HepG2 (cell line): Measurements from ENCODE around the gene MND1. TPM values are rescaled to one million over a fixed set of nuclear protein-coding genes. Genes with fewer than 3 reads are reported as not detected.

ENCODE experiments used
- E2F5 ChIP-seq: sonication (generic); formaldehyde crosslinking; conservative IDR thresholded peaks from 2 replicates; pipeline ENCODE4 v1.4.0; 2020; ENCODE audit warnings: missing genetic modification reagents
- GABPA ChIP-seq, 2 experiments: IDR thresholded peaks; 2 replicates each; pipeline ENCODE4 v1.6.1; 2011 to 2016; ENCODE audit warnings: low read depth in 2 of 2, low read length in 1 of 2, missing biosample characterization in 1 of 2, missing genetic modification characterization in 1 of 2
- GABPB1 ChIP-seq: IDR thresholded peaks from 2 replicates; pipeline ENCODE4 v1.6.1; 2016; ENCODE audit warnings: mild to moderate bottlenecking, missing genetic modification reagents, moderate library complexity, missing compliant biosample characterization
- GATAD2A ChIP-seq: IDR thresholded peaks from 2 replicates; pipeline ENCODE4 v1.6.1; 2016
- HNRNPUL1 ChIP-seq: fragments of 200-400 bp; formaldehyde crosslinking; IDR thresholded peaks from 2 replicates; pipeline ENCODE4 v1.6.1; 2017; ENCODE audit warnings: low read depth, mild to moderate bottlenecking, low read length, moderate library complexity
- MED13 ChIP-seq: sonication (generic); formaldehyde crosslinking; IDR thresholded peaks from 2 replicates; pipeline ENCODE4 v1.5.0; 2020; ENCODE audit warnings: missing genetic modification reagents
- MXD3 ChIP-seq: IDR thresholded peaks from 2 replicates; pipeline ENCODE4 v1.6.1; 2016; ENCODE audit warnings: mild to moderate bottlenecking, missing biosample characterization, missing genetic modification reagents
- NR0B2 ChIP-seq: sonication (generic); formaldehyde crosslinking; IDR thresholded peaks from 2 replicates; pipeline ENCODE4 v1.4.0; 2020; ENCODE audit warnings: mild to moderate bottlenecking, missing genetic modification reagents
- PHF8 ChIP-seq: sonication (generic); formaldehyde crosslinking; IDR thresholded peaks from 2 replicates; pipeline ENCODE4 v1.5.0; 2020; ENCODE audit warnings: missing genetic modification reagents
- RFXAP ChIP-seq: sonication (generic); formaldehyde crosslinking; IDR thresholded peaks from 2 replicates; pipeline ENCODE4 v1.4.0; 2020; ENCODE audit warnings: missing genetic modification reagents, borderline replicate concordance
- SRY ChIP-seq: sonication (generic); formaldehyde crosslinking; IDR thresholded peaks from 2 replicates; pipeline ENCODE4 v1.8.0; 2022; ENCODE audit warnings: mild to moderate bottlenecking, missing genetic modification reagents
- THRA ChIP-seq: sonication (generic); formaldehyde crosslinking; IDR thresholded peaks from 2 replicates; pipeline ENCODE4 v1.4.0; 2020; ENCODE audit warnings: missing genetic modification reagents, borderline replicate concordance
- ZBTB20 ChIP-seq: sonication (generic); formaldehyde crosslinking; IDR thresholded peaks from 2 replicates; pipeline ENCODE4 v1.8.1; 2023; ENCODE audit warnings: missing genetic modification reagents, low read depth, mild to moderate bottlenecking, borderline replicate concordance
- ZBTB42 ChIP-seq: sonication (generic); formaldehyde crosslinking; IDR thresholded peaks from 2 replicates; pipeline ENCODE4 v1.5.0; 2020; ENCODE audit warnings: mild to moderate bottlenecking, missing genetic modification reagents
- ZFY ChIP-seq: sonication (generic); formaldehyde crosslinking; IDR thresholded peaks from 2 replicates; pipeline ENCODE4 v1.4.0; 2020; ENCODE audit warnings: missing genetic modification reagents
- ZFYVE20 ChIP-seq: sonication (generic); formaldehyde crosslinking; IDR thresholded peaks from 2 replicates; pipeline ENCODE4 v1.8.0; 2023; ENCODE audit warnings: low read depth, mild to moderate bottlenecking, moderate library complexity, missing genetic modification reagents, borderline replicate concordance
- ZNF20 ChIP-seq: sonication (generic); formaldehyde crosslinking; IDR thresholded peaks from 2 replicates; pipeline ENCODE4 v1.4.0; 2020; ENCODE audit warnings: mild to moderate bottlenecking, moderate library complexity, missing genetic modification reagents
- ZNF230 ChIP-seq: sonication (generic); formaldehyde crosslinking; IDR thresholded peaks from 2 replicates; pipeline ENCODE4 v1.4.0; 2020; ENCODE audit warnings: mild to moderate bottlenecking, missing genetic modification reagents
- ZNF446 ChIP-seq: sonication (generic); formaldehyde crosslinking; IDR thresholded peaks from 2 replicates; pipeline ENCODE4 v1.5.0; 2020; ENCODE audit warnings: mild to moderate bottlenecking, missing genetic modification reagents
- ZNF724P ChIP-seq: sonication (generic); formaldehyde crosslinking; IDR thresholded peaks from 2 replicates; pipeline ENCODE4 v1.8.0; 2022; ENCODE audit warnings: missing genetic modification reagents, borderline replicate concordance
- polyA plus RNA-seq, 8 experiments: library from polyadenylated mRNA; depleted of rRNA in 3 of 8; stranded (reverse) in 7 of 8; unstranded in 1 of 8; fragments of >200 nt; fragmentation: Illumina TruSeq in 4 of 8; extraction: Trizol in 4 of 8; gene quantifications; 2 replicates each; pipeline versions ENCODE4 v1.2.1 to v1.2.3, GENCODE V29; 2011 to 2016; ENCODE audit warnings: low read depth in 4 of 8, missing spikeins in 1 of 8, mixed read lengths in 1 of 8; ENCODE audit not compliant: insufficient read depth in 1 of 8
- total RNA-seq, 5 experiments: library from RNA; depleted of rRNA; stranded (reverse); fragments of >200 nt; fragmentation: Illumina TruSeq; extraction: Trizol; gene quantifications; 2 replicates each; pipeline ENCODE4 v1.2.3, GENCODE V29; 2016; ENCODE audit warnings: low read depth in 1 of 5
- TF ChIP-seq, protein P1 (sequence below): sonication (generic); formaldehyde crosslinking; IDR thresholded peaks from 2 replicates; pipeline ENCODE4 v1.5.1; 2020; ENCODE audit warnings: missing genetic modification reagents, mild to moderate bottlenecking, borderline replicate concordance
- TF ChIP-seq, protein P2 (sequence below): sonication (generic); formaldehyde crosslinking; IDR thresholded peaks from 2 replicates; pipeline ENCODE4 v1.4.0; 2020; ENCODE audit warnings: missing genetic modification reagents, borderline replicate concordance

Gene MND1
- total and polyA plus RNA-seq, 2 of the 13 experiments (the other 11 are each of a cell fraction or from before 2014, with no cell fraction given) = 4.8 to 30.7 TPM

DNA sequence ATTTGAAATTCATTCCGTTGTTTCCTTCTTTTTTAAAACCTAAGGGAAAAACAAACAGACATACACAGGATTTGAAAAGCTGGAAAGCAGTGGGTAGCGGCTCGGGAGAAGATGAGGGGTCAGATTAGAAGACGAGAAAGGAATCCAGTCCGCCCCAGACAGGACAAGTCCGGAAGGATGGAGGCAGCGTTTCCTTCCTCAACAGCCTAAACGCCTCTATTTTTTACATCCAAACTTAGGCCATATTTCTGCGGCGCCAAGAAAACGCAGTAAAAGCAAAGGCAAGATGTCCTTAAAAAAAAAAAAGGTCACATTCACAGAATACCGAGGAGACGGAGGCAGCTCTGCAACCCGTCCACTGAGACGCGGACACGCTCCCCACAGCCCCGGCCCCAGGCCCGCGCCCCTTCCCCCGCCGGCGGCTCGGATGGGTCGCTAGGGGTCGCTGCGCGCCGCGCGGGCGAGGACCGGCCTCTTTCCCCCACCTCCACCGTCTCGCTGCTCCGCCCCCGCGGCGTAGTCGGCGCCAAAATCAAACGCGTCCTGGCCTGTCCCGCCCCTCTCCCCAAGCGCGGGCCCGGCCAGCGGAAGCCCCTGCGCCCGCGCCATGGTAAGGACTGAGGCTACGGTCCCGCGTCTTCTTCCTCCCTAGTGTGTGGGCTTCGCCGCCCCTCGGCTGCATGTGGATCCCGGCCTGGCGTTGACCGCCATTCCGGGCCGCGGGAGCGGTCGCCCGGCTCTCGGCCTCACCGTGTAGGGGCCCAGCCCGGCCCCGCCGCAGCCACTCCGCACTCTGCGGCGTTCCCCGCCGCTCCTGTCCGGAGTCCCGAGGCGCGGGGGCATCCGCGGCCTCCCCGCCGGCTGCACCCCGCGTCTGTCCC lies at the start of gene MND1 (continued):
- TF ChIP-seq RFXAP (CRISPR knock-in tag) (peak; percentile 88; the same call in 1 of the 2 replicates), GATAD2A (CRISPR knock-in tag) (no peak), ZNF230 (CRISPR knock-in tag) (peak; percentile 91), ZNF446 (CRISPR knock-in tag) (peak; percentile 83; the same call in 1 of the 2 replicates), ZBTB20 (0 out of 2 replicates have a peak, but pooled peaks have one; percentile 28), MXD3 (CRISPR knock-in tag) (peak; percentile 65; the same call in 1 of the 2 replicates), MED13 (peak; percentile 64; the same call in 1 of the 2 replicates), ZFYVE20 (CRISPR knock-in tag) (no peak), GABPB1 (peak; percentile 82), NR0B2 (CRISPR knock-in tag) (peak; percentile 72; the same call in 1 of the 2 replicates), GABPA (IDR thresholded peaks at IDR 0.05; ENCODE audit: low read depth, low read length) (no peak; the same call in 1 of the 2 replicates), GABPA (CRISPR knock-in tag; IDR thresholded peaks at IDR 0.05; ENCODE audit: low read depth) (no peak), E2F5 (CRISPR knock-in tag) (peak; percentile 98), ZBTB42 (no peak), ZNF20 (no peak), THRA (CRISPR knock-in tag) (peak; percentile 54; the same call in 1 of the 2 replicates), PHF8 (CRISPR knock-in tag) (peak; percentile 86), HNRNPUL1 (no peak), SRY (peak; percentile 36; the same call in 1 of the 2 replicates), ZFY (CRISPR knock-in tag) (peak; percentile 95), ZNF724P (CRISPR knock-in tag) (peak; percentile 97)
- TF ChIP-seq, protein P1, sequence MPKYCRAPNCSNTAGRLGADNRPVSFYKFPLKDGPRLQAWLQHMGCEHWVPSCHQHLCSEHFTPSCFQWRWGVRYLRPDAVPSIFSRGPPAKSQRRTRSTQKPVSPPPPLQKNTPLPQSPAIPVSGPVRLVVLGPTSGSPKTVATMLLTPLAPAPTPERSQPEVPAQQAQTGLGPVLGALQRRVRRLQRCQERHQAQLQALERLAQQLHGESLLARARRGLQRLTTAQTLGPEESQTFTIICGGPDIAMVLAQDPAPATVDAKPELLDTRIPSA = peak; percentile 70; the same call in 1 of the 2 replicates
- TF ChIP-seq, protein P2, sequence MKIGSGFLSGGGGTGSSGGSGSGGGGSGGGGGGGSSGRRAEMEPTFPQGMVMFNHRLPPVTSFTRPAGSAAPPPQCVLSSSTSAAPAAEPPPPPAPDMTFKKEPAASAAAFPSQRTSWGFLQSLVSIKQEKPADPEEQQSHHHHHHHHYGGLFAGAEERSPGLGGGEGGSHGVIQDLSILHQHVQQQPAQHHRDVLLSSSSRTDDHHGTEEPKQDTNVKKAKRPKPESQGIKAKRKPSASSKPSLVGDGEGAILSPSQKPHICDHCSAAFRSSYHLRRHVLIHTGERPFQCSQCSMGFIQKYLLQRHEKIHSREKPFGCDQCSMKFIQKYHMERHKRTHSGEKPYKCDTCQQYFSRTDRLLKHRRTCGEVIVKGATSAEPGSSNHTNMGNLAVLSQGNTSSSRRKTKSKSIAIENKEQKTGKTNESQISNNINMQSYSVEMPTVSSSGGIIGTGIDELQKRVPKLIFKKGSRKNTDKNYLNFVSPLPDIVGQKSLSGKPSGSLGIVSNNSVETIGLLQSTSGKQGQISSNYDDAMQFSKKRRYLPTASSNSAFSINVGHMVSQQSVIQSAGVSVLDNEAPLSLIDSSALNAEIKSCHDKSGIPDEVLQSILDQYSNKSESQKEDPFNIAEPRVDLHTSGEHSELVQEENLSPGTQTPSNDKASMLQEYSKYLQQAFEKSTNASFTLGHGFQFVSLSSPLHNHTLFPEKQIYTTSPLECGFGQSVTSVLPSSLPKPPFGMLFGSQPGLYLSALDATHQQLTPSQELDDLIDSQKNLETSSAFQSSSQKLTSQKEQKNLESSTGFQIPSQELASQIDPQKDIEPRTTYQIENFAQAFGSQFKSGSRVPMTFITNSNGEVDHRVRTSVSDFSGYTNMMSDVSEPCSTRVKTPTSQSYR (CRISPR knock-in tag) = peak; percentile 62; the same call in 1 of the 2 replicates
